ENCODE data around the gene ACSL6. TPM values are rescaled to one million over a fixed set of nuclear protein-coding genes. Genes with fewer than 3 reads are reported as not detected.

The ACSL6 gene
- total and polyA plus RNA-seq, 10 of the 15 experiments (the other 5 are each of a cell fraction or from before 2014, with no cell fraction given): 0.06 to 0.53 TPM; not detected in 8

DNA sequence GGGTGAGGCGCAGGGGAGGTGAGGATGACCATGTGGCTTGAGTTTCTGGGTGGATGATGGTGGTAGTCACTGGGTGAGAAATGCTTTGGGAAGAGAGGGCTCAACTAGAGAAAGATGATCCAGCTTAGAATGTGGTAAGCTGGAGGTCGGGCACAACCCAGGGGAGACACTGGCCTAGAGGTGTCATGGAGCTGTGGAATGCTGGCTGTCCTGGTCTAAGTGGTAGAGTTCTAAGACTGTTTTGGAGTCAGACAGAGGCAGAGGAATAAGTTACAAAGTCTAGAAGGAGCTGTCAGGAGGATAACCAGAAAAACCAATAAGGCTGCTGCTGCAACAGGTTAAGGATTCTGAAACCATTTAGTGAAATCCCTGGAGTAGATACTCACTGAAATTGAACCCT lies 19.2 kb upstream of the ACSL6 start:
- DNase-seq (ENCODE audit: low read depth, low spot score) (no peak), ATAC-seq (no peak), FAIRE-seq (no peak)
- Histone ChIP-seq H3K27ac (ENCODE audit: control insufficient read depth, insufficient read depth) (no peak overlapping the region), H3K9ac (ENCODE audit: control insufficient read depth, insufficient read depth, low read length) (no peak overlapping the region), H3K36me3 (ENCODE audit: control insufficient read depth in 2 of 2, insufficient read depth in 2 of 2, low read length in 1 of 2) (no peaks in the 10 kb centered on the region), H3K27me3 (replicated peaks in 1 of 2; ENCODE audit: control insufficient read depth in 2 of 2, insufficient read depth in 2 of 2, low read length in 1 of 2) (no peaks in the 10 kb centered on the region; a peak in 2 of 4 replicates), H3K4me1 (ENCODE audit: control insufficient read depth, insufficient read depth, low read length) (peaks cover 9% of the 10 kb centered on the region), H4K20me1 (ENCODE audit: control insufficient read depth, insufficient read depth) (no peaks in the 10 kb centered on the region), H2AFZ (ENCODE audit: control insufficient read depth, low read depth, low read length) (no peak overlapping the region), H3K4me3 (no peak overlapping the region), H3K9me3 (replicated peaks; ENCODE audit: control insufficient read depth, insufficient read depth, low read length) (no peaks in the 10 kb centered on the region), H3K4me2 (ENCODE audit: control insufficient read depth, insufficient read depth) (no peak overlapping the region), H3K79me2 (ENCODE audit: control insufficient read depth, insufficient read depth, low read length) (no peaks in the 10 kb centered on the region)
- in situ Hi-C loops (cut with MboI) (no loop called here), intact Hi-C loops (cut with micrococcal nuclease; ENCODE audit: unreplicated experiment) (no loop called here)
- 64% methylated on average over 2 of the region's 2 CpGs for WGBS (ENCODE audit: insufficient coverage, insufficient replicate concordance, low lambda C conversion rate, missing lambda C conversion rate)
- CTCF ChIA-PET: no interaction called here
- POLR2A ChIA-PET: no interaction called here
- no peak for TF ChIP-seq BMI1 (IDR thresholded peaks at IDR 0.05; ENCODE audit: borderline replicate concordance)
- TF ChIP-seq CREB1 (IDR thresholded peaks at IDR 0.05; ENCODE audit: low read depth): no peak
- TF ChIP-seq ZBED1 (IDR thresholded peaks at IDR 0.05; ENCODE audit: borderline replicate concordance): no peak
- TF ChIP-seq NFXL1 (IDR thresholded peaks at IDR 0.05; ENCODE audit: borderline replicate concordance): no peak
- TF ChIP-seq FOXK2 (IDR thresholded peaks at IDR 0.05): no peak
- no peak for TF ChIP-seq NFYB (IDR thresholded peaks at IDR 0.05; ENCODE audit: insufficient read depth, low read depth, low read length)
- no peak for TF ChIP-seq CBFB (IDR thresholded peaks at IDR 0.05; ENCODE audit: low read depth)
- TF ChIP-seq, protein P1, sequence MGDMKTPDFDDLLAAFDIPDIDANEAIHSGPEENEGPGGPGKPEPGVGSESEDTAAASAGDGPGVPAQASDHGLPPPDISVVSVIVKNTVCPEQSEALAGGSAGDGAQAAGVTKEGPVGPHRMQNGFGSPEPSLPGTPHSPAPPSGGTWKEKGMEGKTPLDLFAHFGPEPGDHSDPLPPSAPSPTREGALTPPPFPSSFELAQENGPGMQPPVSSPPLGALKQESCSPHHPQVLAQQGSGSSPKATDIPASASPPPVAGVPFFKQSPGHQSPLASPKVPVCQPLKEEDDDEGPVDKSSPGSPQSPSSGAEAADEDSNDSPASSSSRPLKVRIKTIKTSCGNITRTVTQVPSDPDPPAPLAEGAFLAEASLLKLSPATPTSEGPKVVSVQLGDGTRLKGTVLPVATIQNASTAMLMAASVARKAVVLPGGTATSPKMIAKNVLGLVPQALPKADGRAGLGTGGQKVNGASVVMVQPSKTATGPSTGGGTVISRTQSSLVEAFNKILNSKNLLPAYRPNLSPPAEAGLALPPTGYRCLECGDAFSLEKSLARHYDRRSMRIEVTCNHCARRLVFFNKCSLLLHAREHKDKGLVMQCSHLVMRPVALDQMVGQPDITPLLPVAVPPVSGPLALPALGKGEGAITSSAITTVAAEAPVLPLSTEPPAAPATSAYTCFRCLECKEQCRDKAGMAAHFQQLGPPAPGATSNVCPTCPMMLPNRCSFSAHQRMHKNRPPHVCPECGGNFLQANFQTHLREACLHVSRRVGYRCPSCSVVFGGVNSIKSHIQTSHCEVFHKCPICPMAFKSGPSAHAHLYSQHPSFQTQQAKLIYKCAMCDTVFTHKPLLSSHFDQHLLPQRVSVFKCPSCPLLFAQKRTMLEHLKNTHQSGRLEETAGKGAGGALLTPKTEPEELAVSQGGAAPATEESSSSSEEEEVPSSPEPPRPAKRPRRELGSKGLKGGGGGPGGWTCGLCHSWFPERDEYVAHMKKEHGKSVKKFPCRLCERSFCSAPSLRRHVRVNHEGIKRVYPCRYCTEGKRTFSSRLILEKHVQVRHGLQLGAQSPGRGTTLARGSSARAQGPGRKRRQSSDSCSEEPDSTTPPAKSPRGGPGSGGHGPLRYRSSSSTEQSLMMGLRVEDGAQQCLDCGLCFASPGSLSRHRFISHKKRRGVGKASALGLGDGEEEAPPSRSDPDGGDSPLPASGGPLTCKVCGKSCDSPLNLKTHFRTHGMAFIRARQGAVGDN (IDR thresholded peaks at IDR 0.05): no peak
- TF ChIP-seq, protein P2, sequence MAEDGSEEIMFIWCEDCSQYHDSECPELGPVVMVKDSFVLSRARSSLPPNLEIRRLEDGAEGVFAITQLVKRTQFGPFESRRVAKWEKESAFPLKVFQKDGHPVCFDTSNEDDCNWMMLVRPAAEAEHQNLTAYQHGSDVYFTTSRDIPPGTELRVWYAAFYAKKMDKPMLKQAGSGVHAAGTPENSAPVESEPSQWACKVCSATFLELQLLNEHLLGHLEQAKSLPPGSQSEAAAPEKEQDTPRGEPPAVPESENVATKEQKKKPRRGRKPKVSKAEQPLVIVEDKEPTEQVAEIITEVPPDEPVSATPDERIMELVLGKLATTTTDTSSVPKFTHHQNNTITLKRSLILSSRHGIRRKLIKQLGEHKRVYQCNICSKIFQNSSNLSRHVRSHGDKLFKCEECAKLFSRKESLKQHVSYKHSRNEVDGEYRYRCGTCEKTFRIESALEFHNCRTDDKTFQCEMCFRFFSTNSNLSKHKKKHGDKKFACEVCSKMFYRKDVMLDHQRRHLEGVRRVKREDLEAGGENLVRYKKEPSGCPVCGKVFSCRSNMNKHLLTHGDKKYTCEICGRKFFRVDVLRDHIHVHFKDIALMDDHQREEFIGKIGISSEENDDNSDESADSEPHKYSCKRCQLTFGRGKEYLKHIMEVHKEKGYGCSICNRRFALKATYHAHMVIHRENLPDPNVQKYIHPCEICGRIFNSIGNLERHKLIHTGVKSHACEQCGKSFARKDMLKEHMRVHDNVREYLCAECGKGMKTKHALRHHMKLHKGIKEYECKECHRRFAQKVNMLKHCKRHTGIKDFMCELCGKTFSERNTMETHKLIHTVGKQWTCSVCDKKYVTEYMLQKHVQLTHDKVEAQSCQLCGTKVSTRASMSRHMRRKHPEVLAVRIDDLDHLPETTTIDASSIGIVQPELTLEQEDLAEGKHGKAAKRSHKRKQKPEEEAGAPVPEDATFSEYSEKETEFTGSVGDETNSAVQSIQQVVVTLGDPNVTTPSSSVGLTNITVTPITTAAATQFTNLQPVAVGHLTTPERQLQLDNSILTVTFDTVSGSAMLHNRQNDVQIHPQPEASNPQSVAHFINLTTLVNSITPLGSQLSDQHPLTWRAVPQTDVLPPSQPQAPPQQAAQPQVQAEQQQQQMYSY (CRISPR knock-in tag; IDR thresholded peaks at IDR 0.05): no peak
- TF ChIP-seq STAT3 (IDR thresholded peaks at IDR 0.05; ENCODE audit: low read depth, low read length): no peak
- TF ChIP-seq NFIC (IDR thresholded peaks at IDR 0.05; ENCODE audit: low read depth, low read length): no peak
- TF ChIP-seq KLF5 (IDR thresholded peaks at IDR 0.05; ENCODE audit: partially characterized antibody): no peak
- SMC1A ChIA-PET (ENCODE audit: uncharacterized antibody, unreplicated experiment): no interaction called here
- BruUV-seq (replicated peaks): no TSS peak
- RAD21 ChIA-PET (ENCODE audit: unreplicated experiment): no interaction called here
